ENCODE measurements around the gene MTNR1A.

- TF ChIP-seq CTCF (IDR thresholded peaks at IDR 0.05), result no peak
- TF ChIP-seq POLR2A (IDR thresholded peaks at IDR 0.05), result no peak
- TF ChIP-seq EP300 (IDR thresholded peaks at IDR 0.05), result no peak
These were observed 53.8 kb downstream of the MTNR1A start for GRCh38 chr4:186501554-186501953.

Measured in ovary (tissue), 3 donors.